Measurements from ENCODE around the gene CFHR4.

DNA sequence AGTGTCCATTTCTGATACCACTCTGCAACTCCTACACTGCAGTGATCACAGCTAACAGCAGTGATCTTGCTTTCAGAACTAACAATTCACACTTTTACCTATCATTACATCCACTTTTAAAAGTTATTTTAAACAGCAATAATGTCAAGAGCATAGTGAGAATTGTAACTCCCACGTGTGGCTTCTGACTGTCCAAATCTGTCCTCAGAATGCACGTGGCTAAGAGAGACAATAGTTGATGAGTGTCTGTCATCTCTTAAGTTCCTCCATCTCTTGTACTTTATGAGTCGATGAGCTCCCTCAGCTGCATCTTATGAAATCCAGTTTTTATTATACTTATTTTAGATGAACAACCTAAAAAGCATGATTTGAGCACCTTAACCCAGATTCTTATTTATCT lies 73.0 kb downstream of the CFHR4 start:
- no peak for TF ChIP-seq HNF4G (IDR thresholded peaks at IDR 0.05; ENCODE audit: borderline replicate concordance, low read depth, low read length)
- no peak for TF ChIP-seq HNF4G (CRISPR knock-in tag; IDR thresholded peaks at IDR 0.05; ENCODE audit: borderline replicate concordance, low read depth)
- no peak for TF ChIP-seq PHF21A (CRISPR knock-in tag; IDR thresholded peaks at IDR 0.05)
- no peak for TF ChIP-seq NFRKB (IDR thresholded peaks at IDR 0.05)
- TF ChIP-seq NR2F2 (IDR thresholded peaks at IDR 0.05; ENCODE audit: borderline replicate concordance, low read depth), result no peak
- TF ChIP-seq EZH2 (conservative IDR thresholded peaks at IDR 0.05; ENCODE audit: low read depth, low read length), result no peak
- TF ChIP-seq, protein P1, sequence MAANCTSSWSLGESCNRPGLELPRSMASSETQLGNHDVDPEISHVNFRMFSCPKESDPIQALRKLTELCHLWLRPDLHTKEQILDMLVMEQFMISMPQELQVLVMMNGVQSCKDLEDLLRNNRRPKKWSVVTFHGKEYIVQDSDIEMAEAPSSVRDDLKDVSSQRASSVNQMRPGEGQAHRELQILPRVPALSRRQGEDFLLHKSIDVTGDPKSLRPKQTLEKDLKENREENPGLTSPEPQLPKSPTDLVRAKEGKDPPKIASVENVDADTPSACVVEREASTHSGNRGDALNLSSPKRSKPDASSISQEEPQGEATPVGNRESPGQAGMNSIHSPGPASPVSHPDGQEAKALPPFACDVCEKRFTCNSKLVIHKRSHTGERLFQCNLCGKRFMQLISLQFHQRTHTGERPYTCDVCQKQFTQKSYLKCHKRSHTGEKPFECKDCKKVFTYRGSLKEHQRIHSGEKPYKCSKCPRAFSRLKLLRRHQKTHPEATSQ (CRISPR knock-in tag; IDR thresholded peaks at IDR 0.05; ENCODE audit: borderline replicate concordance), result no peak
- TF ChIP-seq ATF7 (IDR thresholded peaks at IDR 0.05), result no peak
- TF ChIP-seq ATF7 (CRISPR knock-in tag; IDR thresholded peaks at IDR 0.05), result no peak
- TF ChIP-seq, protein P2, sequence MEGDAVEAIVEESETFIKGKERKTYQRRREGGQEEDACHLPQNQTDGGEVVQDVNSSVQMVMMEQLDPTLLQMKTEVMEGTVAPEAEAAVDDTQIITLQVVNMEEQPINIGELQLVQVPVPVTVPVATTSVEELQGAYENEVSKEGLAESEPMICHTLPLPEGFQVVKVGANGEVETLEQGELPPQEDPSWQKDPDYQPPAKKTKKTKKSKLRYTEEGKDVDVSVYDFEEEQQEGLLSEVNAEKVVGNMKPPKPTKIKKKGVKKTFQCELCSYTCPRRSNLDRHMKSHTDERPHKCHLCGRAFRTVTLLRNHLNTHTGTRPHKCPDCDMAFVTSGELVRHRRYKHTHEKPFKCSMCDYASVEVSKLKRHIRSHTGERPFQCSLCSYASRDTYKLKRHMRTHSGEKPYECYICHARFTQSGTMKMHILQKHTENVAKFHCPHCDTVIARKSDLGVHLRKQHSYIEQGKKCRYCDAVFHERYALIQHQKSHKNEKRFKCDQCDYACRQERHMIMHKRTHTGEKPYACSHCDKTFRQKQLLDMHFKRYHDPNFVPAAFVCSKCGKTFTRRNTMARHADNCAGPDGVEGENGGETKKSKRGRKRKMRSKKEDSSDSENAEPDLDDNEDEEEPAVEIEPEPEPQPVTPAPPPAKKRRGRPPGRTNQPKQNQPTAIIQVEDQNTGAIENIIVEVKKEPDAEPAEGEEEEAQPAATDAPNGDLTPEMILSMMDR (CRISPR knock-in tag; IDR thresholded peaks at IDR 0.05), result no peak
- no peak for TF ChIP-seq BHLHE40 (IDR thresholded peaks at IDR 0.05; ENCODE audit: low read length)
- no peak for TF ChIP-seq ADNP (CRISPR knock-in tag; IDR thresholded peaks at IDR 0.05)
- no peak for TF ChIP-seq MTF2 (CRISPR knock-in tag; IDR thresholded peaks at IDR 0.05; ENCODE audit: borderline replicate concordance)
- TF ChIP-seq, protein P3, sequence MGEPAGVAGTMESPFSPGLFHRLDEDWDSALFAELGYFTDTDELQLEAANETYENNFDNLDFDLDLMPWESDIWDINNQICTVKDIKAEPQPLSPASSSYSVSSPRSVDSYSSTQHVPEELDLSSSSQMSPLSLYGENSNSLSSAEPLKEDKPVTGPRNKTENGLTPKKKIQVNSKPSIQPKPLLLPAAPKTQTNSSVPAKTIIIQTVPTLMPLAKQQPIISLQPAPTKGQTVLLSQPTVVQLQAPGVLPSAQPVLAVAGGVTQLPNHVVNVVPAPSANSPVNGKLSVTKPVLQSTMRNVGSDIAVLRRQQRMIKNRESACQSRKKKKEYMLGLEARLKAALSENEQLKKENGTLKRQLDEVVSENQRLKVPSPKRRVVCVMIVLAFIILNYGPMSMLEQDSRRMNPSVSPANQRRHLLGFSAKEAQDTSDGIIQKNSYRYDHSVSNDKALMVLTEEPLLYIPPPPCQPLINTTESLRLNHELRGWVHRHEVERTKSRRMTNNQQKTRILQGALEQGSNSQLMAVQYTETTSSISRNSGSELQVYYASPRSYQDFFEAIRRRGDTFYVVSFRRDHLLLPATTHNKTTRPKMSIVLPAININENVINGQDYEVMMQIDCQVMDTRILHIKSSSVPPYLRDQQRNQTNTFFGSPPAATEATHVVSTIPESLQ (CRISPR knock-in tag; conservative IDR thresholded peaks at IDR 0.05), result no peak
- no peak for TF ChIP-seq GATA4 (IDR thresholded peaks at IDR 0.05; ENCODE audit: borderline replicate concordance, low read depth)

All from HepG2 (cell line).